GM12801 (cell line): ENCODE data around the gene RBM25.

Experiments used
- TF ChIP-seq, protein P1 (sequence below): IDR thresholded peaks from one replicate; pipeline ENCODE4 v1.5.1; 2011; ENCODE audit warnings: control low read depth; ENCODE audit not compliant: insufficient read length; ENCODE audit errors: extremely low read depth

Gene RBM25

GRCh38 chr14:73097421-73097820 lies 39.1 kb downstream of the RBM25 start:
- TF ChIP-seq, protein P1, sequence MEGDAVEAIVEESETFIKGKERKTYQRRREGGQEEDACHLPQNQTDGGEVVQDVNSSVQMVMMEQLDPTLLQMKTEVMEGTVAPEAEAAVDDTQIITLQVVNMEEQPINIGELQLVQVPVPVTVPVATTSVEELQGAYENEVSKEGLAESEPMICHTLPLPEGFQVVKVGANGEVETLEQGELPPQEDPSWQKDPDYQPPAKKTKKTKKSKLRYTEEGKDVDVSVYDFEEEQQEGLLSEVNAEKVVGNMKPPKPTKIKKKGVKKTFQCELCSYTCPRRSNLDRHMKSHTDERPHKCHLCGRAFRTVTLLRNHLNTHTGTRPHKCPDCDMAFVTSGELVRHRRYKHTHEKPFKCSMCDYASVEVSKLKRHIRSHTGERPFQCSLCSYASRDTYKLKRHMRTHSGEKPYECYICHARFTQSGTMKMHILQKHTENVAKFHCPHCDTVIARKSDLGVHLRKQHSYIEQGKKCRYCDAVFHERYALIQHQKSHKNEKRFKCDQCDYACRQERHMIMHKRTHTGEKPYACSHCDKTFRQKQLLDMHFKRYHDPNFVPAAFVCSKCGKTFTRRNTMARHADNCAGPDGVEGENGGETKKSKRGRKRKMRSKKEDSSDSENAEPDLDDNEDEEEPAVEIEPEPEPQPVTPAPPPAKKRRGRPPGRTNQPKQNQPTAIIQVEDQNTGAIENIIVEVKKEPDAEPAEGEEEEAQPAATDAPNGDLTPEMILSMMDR, result no peak

GRCh38 chr14:73100334-73100733 lies 42.0 kb downstream of the RBM25 start:
- TF ChIP-seq, protein P1, result no peak

DNA sequence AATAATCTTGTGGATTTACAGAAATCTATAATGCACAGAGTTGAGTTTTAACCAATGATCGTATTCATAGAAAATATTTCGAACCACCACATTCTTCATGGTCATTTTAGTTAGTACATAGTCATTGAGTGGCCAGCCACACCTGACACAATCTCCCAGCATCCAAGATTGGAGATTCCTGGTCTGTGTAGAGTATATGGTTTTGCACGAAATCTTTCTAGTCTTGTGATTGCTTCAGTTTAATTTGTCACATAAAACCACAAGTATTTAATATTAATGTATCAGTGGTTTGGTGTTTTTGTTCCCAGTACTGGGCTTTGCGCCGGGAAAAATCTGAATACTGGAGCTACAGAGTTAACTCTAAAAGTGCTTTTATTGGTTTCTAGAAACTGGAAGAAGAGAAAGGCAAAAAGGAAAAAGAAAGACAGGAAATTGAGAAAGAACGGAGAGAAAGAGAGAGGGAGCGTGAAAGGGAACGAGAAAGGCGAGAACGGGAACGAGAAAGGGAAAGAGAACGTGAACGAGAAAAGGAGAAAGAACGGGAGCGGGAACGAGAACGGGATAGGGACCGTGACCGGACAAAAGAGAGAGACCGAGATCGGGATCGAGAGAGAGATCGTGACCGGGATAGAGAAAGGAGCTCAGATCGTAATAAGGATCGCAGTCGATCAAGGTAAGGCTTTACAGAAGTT lies 44.6 kb downstream of the RBM25 start:
- TF ChIP-seq, protein P1, result no peak

GRCh38 chr14:73105050-73105449 lies 46.7 kb downstream of the RBM25 start:
- TF ChIP-seq, protein P1, result no peak

GRCh38 chr14:73105727-73106126 lies 47.4 kb downstream of the RBM25 start:
- TF ChIP-seq, protein P1, result no peak

DNA sequence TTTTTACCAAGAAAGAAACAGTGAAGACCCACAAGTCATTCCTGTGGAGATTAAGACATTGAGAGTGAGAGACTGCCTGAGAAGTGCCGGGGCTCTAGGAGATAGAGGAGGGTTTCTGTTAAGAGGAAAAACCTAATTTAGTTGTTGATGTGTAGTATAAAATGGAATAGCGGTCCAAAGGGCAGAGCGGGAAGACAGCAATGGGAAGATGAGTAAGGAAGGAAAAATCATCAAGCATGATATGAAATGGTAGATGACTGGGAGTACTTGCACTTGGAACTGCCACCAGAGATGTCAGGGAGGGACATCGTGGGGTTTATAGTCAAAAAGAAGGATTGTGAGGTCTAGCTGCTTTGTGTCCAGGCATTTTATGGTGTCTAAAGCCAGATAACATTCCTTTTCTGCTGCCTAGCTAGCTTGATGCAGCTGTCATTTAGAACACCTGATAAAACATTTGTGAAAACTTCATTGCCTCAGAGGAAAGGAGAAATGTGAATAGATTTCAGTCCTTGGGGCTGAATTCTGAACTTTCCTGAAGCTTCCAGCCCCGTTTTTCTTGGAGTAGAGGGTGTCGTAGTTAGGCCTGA lies 57.8 kb downstream of the RBM25 start:
- TF ChIP-seq, protein P1, result no peak

DNA sequence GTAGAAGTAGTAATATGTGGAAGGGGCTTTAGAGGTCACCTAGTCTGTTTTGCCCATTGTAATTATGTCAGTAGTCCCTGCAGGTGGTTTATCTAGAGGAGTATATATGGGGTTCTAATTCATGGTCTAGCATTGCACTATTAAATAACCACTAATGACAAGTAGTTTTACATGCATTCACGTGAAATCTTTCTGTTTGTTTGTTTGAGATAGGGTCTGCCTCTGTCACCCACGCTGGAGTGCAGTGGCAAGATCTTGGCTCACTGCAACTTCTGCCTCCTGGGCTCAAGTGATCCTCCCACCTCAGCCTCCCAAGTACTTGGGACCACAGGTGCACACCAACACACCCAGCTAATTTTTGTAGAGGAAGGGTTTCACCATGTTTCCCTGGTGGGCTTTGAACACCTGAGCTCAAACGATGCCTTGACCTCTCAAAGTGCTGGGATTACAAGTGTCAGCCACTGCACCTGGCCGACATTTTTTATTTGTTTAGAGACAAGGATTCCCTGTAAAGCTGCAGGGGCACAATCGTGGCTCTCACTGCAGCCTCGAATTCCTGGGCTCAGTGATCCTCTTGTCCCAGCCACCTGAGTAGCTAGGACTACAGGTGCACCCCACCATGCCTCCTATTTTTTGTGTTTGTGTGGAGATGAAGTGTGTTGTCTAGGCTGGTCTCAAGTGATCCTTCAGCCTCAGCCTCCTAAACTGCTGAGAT lies 66.0 kb downstream of the RBM25 start:
- TF ChIP-seq, protein P1, result no peak
